ENCODE measurements around the gene ZNF787. TPM values are rescaled to one million over a fixed set of nuclear protein-coding genes. Genes with fewer than 3 reads are reported as not detected.
A peak's percentile ranks its signal among the peaks of the same experiment; 100 is the strongest.

ZNF787 gene
- total and polyA plus RNA-seq, 9 donors = 3.0 to 36.8 (median 25.8) TPM

DNA sequence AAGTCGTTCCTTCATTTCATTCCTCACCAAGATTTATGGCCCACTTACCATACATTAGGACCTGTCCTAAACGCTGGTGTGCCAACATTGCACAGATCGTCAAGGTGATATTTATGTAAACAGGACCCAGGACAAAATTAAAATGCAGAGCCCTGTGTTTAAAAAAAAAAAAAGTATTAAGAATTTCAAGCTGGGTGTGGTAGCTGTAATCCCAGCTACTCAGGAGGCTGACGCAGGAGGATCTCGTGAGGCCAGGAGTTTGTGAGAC lies 13.5 kb upstream of the ZNF787 start:
- H3K4me1 ChIP-seq (ENCODE audit: insufficient read depth) = peaks cover 5% of the 10 kb centered on the region
- 83 to 88% (median 88%) methylated on average over 5 of the region's 5 CpGs for WGBS, 3 donors
- H3K27me3 ChIP-seq = no peaks in the 10 kb centered on the region

DNA sequence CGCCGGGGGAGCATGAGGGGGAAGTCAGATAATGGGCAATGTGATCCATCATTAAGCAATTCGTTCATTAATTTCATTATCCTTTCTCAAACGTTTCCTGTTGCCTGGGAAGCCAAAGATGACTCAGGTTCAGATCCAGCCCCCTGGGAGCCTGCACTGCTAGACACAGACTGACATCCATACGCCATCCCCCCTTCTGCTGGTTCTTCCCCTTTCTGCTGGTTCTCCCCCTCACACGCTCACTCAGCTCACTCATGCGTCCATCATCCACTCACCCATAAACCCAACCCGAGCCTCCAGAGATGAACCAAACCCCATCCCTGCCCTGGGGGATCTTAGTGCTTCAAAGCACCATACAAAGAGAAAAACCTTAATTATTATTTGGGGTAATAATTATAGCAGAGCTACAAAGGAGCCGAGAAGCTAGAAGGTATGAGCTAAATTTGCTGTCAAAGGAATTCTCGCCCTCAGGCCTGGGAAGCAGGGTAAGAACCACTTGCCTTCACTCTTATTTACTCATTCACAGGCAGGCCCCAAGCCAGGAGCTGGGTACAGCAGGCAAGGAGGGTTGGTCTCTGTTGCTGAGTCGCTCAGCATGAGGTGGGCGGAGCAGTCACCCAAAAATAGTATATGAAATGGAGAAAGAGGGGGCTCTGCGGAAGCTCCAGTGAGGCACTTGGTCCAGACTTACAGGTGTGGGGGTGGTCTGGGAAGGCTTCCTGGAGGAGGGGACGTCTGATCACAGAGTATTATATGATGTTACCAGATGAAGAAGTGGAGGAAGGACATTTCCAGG lies 13.0 kb upstream of the ZNF787 start:
- Histone ChIP-seq H3K4me1 (ENCODE audit: insufficient read depth) (peaks cover 5% of the 10 kb centered on the region), H3K4me3 (no peak overlapping the region), H3K9me3 (no peaks in the 10 kb centered on the region), H3K27me3 (no peaks in the 10 kb centered on the region), H3K36me3 (no peaks in the 10 kb centered on the region), H3K27ac (no peak overlapping the region)
- no peak for DNase-seq
- intact Hi-C loops (cut with DNase I) = no loop called here
- TF ChIP-seq POLR2A (IDR thresholded peaks at IDR 0.05) (no peak), EP300 (IDR thresholded peaks at IDR 0.05) (no peak)
- TF ChIP-seq, protein P1, sequence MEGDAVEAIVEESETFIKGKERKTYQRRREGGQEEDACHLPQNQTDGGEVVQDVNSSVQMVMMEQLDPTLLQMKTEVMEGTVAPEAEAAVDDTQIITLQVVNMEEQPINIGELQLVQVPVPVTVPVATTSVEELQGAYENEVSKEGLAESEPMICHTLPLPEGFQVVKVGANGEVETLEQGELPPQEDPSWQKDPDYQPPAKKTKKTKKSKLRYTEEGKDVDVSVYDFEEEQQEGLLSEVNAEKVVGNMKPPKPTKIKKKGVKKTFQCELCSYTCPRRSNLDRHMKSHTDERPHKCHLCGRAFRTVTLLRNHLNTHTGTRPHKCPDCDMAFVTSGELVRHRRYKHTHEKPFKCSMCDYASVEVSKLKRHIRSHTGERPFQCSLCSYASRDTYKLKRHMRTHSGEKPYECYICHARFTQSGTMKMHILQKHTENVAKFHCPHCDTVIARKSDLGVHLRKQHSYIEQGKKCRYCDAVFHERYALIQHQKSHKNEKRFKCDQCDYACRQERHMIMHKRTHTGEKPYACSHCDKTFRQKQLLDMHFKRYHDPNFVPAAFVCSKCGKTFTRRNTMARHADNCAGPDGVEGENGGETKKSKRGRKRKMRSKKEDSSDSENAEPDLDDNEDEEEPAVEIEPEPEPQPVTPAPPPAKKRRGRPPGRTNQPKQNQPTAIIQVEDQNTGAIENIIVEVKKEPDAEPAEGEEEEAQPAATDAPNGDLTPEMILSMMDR (IDR thresholded peaks at IDR 0.05) = no peak
- WGBS, 3 donors = 78 to 87% (median 86%) methylated on average over 14 of the region's 14 CpGs

More for the DNA sequence above, 13.5 kb upstream of the ZNF787 start:
- H3K36me3 ChIP-seq = no peaks in the 10 kb centered on the region
- no peak for DNase-seq
- TF ChIP-seq, protein P1 (IDR thresholded peaks at IDR 0.05) = no peak
- TF ChIP-seq POLR2A (IDR thresholded peaks at IDR 0.05) (no peak), EP300 (IDR thresholded peaks at IDR 0.05) (no peak)
- intact Hi-C loops (cut with DNase I) = no loop called here
- no peak overlapping the region for H3K4me3 ChIP-seq
- H3K27ac ChIP-seq = no peak overlapping the region
- no peaks in the 10 kb centered on the region for H3K9me3 ChIP-seq

DNA sequence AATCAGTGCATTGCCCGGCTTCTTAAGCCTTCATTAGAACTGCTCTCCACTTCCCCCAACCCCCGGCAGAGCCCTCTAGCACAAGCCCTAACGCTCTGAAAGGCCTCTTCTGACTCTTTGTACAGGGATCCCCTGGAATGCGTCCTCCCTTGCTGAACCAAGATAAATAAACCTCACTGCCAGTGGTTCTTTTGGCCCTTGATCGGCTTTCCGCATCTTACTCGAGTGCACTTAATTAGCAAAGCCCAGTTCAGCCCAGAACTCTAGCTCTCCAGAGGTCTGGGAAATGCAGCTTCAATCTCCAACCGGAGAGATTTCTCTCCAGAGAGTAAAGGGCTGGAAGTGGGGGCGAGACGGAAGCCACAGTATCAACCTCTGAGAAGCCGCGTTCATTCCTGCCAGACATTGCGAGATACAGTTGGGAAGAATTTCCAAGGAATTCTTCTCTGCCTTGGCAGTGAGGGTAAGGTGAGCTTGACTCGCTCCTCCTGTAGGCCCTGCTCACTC lies 11.3 kb upstream of the ZNF787 start:
- Histone ChIP-seq H3K36me3 (no peaks in the 10 kb centered on the region), H3K27ac (peak overlapping the region; percentile 52 to 55), H3K4me3 (no peak overlapping the region), H3K27me3 (no peaks in the 10 kb centered on the region), H3K4me1 (ENCODE audit: insufficient read depth) (peaks cover 5% of the 10 kb centered on the region), H3K9me3 (no peaks in the 10 kb centered on the region)
- TF ChIP-seq, protein P1 (IDR thresholded peaks at IDR 0.05) = no peak
- TF ChIP-seq POLR2A (IDR thresholded peaks at IDR 0.05) = no peak
- no peak for TF ChIP-seq EP300 (IDR thresholded peaks at IDR 0.05)
- no peak for DNase-seq
- WGBS, 3 donors = 6 to 19% (median 6%) methylated on average over 14 of the region's 14 CpGs
- intact Hi-C loops (cut with DNase I) = no loop called here

DNA sequence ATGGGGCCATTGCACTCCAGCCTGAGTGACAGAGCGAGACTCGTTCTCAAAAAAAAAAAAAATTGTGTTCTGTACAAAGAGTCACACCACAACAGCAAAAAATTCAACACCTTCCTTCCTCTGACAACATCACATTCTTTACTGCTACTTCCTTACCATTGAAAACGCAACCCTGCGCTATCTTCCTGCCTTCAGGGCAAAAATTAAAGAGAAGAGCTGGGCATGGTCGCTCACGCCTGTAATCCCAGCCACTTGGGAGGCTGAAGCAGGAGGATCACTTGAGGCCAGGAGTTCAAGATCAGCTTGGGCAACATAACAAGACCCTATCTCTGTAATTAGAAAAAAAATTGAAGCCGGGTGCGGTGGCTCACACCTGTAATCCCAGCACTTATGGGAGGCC lies 10.6 kb upstream of the ZNF787 start:
- TF ChIP-seq POLR2A (IDR thresholded peaks at IDR 0.05) (no peak), EP300 (IDR thresholded peaks at IDR 0.05) (no peak)
- TF ChIP-seq, protein P1 (IDR thresholded peaks at IDR 0.05) = no peak
- H3K4me3 ChIP-seq = no peak overlapping the region
- no peak for DNase-seq
- 88 to 92% (median 89%) methylated on average over 8 of the region's 8 CpGs for WGBS, 3 donors
- no peaks in the 10 kb centered on the region for H3K27me3 ChIP-seq
- no peaks in the 10 kb centered on the region for H3K36me3 ChIP-seq
- peaks cover 5% of the 10 kb centered on the region for H3K4me1 ChIP-seq (ENCODE audit: insufficient read depth)
- H3K27ac ChIP-seq = peak overlapping the region in 1 of 2 donors; percentile 55
- intact Hi-C loops (cut with DNase I) = no loop called here
- H3K9me3 ChIP-seq = no peaks in the 10 kb centered on the region

Measured in ovary (tissue), 9 donors.